ENCODE data around the gene DNAJB1. TPM values are rescaled to one million over a fixed set of nuclear protein-coding genes. Genes with fewer than 3 reads are reported as not detected.
A peak's percentile ranks its signal among the peaks of the same experiment; 100 is the strongest.

Gene DNAJB1
- total RNA-seq, 1 experiment from 2014 or later, result 87.0 TPM

DNA sequence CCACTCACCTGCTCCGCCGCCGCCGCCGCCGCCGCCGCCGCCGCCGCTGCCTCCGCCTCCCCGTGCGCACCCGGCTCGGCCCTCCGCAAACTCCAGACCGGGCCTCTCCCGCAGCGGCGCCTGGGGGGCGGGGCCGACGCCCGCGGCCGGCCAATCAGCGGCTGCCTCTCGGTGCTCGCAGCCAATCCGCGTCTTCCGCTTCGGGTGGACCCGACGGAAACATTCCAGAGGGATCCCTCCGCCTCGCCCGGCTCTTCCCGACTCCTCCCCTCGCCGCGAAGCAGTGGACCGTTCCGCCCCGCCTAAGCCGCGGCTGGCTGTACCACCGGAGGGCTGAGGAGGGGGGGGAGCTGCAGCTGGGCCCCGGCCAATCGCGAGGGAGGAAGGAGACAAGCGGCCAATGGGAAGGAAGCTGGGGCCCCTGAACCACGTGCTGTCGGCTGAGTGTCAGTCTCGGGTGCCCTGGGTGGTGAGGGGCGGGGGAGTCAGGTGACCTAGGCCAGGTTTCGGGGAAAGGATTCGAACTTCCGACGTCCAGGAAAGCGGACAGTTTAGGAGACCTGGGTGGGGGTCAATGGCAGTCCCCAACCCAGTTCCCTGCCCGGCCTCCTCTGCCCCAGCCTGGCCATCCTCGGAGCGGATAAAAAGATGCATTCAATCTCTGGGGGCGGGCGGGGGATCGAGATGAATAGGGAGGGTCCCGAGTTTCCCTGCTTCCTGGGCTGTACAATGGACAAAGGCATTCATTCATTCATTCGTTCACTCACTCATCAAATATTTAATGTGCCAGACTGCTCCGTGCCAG, 22.0 kb downstream of the DNAJB1 start, which contains the start of gene GIPC1:
Gene GIPC1 (minus strand): TSS at position 99 of the 805 bp plus-strand sequence. CDS start 13,151 bp downstream, outside the sequence.
- DNase-seq (ENCODE audit: low read depth), result peak; percentile 99

DNA sequence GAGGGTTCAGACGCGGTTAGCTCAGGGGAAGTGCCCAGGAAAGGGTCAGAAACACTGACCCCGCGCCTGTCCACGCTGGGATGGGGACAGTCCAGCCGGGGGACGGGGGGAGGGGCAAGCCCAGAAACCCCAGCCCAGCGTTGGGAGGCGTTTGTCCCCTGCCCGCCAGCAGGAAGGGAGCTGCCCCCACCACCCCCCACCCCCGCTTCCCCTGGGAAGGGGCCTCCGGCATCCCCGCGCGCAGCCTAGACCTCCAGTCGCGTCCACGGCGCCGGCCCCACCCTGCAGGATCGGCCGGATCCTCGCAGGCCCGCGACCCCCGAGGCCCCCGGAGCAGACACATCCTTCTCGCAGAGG, 22.5 kb downstream of the DNAJB1 start:
- DNase-seq (ENCODE audit: low read depth), result no peak

DNA sequence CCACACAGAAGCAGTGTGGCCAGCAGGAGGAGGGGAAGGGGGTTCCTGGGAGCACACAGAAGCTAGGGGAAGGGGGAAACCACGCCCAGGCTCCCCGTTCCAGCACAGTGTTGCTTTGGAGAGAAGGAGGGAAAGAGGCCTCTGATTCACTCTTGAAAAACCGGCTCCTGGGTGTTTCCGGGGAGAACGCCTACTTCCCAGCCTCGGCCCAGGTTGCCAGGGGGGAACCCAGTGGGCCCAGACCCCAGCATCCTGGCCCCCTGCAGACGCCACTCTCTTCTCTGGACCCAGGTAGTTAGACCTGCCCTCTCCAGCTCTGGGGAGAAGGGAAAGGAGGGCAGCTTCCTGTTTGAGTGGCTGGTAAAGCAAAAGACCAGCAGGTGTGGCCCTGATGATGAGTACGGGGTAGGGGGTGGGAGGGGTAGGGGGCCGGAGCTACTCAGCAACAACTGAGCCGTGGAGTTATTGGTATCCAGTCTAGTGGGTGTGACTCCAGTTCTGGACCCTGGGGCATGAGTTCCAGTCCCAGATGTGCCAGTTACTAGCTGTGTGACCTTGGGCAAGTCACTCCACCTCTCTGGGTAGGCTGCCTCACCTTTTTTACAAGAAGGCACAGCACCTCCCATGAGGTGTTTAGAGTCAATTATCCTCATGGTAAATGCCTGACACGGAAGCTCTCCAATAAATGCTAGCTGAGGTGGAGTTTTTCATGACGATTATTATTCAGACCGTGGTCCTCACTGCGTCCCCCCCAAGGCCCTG, 23.1 kb downstream of the DNAJB1 start:
- DNase-seq (ENCODE audit: low read depth), result no peak

DNA sequence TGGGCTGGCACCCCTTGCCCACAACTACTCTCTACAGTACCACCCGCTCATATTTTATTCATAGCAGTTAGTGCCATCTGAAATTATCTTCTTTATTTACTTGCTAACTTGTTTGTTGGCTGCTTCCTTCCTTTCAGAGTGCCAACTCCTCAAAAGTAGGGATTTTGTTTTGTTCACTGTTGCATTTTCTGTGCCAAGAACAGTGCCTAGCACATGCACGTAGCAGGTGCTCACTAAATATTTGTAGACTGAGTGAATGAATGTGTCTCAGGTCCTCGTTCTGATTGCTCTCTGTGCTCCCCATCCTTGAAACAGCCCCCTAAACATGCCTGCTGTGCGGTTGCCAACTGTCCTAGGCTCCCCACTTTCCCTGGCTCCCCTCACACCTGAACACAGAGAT, 23.8 kb downstream of the DNAJB1 start:
- DNase-seq (ENCODE audit: low read depth), result no peak

DNA sequence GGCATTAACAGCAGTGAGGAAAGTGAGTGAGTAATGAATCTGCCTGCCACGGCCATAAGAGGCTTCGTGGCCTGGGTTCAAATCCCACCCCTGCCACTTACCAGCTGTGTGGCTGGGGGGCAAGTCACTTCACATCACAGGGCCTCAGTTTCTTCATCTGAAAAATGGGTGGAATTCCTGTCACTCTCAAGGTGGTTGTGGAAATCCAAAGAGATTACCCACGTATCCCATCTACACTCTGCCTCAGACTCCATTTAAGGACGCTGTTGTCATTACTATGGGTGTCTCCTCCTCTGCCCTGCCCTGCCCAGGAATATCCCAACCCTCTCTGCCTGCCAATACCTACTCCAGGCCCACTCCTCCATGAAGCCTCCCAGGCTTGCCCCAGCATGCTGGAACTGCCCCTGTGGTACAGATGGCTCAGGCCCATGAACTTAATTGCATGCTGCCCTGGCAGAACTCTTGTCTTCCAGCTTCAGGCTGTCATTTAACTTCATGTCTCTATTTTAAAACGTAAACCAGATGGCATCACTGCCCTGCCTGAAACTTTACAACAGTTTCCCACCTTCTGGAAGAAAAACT, 25.4 kb downstream of the DNAJB1 start:
- no peak for DNase-seq (ENCODE audit: low read depth)

DNA sequence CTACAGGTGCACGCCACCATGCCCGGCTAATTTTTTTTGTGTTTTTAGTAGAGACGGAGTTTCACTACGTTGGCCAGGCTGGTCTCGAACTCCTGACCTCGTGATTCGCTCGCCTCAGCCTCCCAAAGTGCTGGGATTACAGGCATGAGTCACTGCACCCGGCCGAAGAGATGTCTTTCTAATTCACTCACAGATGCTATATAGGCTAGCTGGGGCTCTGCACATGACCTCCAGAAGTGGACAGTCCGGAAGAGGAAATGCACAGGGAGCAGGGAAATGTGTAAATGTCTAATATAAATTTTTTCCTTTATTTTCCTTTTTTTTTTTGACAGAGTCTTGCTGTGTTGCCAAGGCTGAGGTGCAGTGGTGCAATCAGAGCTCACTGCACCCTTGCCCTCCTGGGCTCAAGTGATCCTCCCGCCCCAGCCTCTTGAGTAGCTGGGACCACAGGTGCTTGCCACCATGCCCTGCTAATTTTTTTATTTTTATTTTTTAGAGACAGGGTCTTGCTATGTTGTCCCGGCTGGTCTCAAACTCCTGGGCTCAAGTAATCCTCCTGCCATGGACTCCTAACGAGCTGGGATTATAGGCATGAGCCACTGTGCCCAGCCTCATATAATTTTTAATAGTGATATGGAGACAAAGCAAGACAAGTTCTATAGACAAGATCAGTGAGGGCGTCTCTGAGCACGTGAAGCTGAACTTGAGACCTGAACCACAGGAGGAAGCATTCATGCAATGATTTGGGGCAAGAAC, 30.6 kb downstream of the DNAJB1 start:
- DNase-seq (ENCODE audit: low read depth), result no peak

DNA sequence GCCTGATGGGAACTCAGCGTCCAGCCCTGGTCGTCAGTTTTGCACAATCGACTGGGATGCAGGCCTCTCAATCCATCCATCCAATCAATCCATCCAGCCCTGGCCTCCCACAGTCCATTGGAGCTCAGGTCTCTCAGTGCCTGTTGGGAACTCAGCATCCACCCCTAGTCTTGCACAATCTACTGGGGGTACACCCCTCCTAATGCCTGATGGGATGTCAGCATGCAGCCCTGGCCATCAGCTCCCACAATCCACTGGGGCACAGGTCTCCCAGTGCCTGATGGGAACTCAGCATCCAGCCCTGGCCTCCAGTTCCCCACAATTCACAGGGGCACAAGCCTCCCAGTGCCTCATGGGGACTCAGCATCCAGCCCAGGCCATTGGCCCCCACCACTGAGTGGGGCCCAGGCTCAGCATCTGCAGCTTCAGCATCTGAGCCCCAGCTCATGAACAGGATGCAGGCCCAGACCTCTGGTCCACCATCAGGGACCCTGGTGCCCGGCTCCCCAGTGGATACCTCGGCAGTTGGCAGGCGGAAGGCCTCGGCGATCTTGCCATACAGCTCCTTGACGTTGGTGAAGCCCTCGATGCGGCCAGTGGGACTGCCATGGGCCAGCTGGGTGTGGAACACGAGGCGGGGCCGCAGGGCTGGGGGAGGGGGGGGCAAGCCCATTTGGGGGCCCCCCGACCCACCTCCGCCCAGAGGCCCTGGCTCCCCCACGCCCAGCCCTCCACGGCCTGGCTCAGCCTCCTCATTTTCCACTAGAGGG, 35.8 kb downstream of the DNAJB1 start:
- no peak for DNase-seq (ENCODE audit: low read depth)

DNA sequence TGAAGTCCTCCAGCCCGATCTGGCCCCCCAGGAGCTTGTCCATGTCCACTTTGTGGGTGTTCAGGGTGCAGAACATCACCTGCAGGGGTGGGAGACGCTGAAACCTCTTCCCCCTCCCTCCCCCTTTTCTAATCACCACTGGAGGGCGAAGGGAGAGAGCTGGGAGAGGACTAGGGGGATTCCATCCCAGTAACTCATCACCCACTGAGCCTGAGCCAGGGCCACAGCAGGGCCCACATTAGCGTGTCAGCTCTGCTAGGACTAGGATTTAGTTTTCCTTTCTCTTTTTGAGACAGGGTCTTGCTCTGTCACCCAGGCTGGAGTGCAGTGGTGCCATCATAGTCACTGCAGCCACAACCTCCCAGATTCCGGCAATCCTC, 37.5 kb downstream of the DNAJB1 start:
- peak; percentile 74 for DNase-seq (ENCODE audit: low read depth)

DNA sequence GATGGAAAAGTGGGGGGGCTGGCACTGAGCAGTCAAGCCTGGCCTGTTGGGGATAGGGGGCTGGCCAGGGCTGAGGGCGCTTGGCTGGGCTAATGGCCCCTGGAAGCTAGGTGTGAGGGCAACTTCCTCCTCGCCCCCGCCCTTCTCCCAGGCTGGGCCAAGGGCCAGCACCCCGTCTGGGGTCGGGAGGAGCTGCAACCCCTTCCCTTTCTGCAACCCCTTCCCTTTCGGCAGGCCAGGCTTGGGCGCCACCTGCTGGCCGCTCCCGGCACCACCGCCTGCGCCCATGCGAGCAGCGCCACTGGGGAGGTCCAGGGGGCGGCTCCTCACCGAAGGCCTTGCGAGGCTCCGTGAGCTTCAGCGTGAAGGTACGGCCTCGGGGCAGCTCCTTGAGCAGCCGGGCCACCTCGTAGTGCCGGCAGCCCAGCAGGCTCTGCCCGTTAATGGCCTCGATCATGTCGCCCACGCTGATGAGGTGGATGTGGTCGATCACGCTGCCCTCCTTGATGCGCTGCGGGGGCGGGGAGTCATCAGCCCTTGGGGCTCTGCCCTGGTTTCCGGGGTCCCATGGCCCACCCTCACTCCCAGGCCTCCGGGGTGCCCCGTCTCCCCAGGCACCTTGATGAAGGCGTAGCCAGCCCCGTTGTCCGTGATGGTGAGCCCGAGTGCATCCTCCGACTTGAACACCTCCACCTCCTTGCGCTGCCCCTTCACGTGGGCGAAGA, 38.1 kb downstream of the DNAJB1 start:
- peak; percentile 77 for DNase-seq (ENCODE audit: low read depth)

DNA sequence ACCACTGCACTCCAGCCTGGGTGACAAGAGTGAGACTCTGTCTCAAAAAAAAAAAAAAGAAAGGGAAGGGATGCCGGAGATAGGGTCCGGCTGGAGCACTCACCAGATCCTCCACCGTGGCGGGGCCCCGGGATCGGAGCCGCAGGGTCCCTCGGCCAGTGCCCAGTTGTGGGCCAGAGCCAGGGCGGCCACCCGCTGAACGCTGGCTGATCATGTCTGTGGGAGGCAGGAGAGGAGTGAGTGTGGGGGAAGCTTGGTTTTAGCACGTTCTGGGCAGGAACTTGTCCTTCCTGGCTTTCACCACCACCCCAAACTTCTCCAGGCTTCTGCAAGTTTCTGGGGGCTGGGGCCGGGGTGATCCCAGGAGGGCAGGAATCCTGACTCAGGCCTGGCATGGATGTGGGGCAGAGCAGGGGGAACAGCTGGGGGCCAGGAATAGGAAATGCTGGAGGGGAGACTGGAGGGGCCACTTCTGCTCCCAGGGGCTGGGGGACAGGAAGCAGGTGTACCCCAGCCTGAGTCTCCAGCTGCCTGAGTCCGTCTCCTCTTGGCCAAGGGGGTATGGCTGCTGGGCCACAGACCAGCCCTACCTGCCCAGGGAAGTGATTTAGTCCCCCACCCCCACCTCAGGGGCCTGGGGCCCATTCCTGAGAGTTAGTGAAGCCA, 38.8 kb downstream of the DNAJB1 start:
- DNase-seq (ENCODE audit: low read depth), result no peak

DNA sequence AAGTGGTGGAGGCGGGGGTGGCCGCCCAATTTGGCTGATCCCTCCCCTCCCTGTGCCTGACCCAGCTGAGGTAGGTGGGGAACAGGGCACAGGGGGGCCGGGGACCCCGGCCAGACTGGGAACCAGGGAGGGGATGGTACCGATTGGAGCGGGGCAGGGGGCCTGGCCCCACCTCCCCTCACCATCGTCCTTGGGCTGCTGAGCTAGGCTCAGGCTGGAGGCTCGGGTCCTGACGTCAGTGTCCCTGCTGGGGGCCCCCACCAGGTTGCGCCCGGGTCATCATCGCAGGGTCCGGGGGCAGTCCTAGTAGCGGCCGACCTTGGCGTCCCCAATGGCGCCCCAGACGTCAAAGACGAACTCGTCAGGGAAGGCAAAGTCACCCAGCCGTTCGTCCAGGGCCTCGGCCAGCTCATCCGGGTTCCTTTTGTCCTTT, 40.1 kb downstream of the DNAJB1 start:
- DNase-seq (ENCODE audit: low read depth), result no peak

DNA sequence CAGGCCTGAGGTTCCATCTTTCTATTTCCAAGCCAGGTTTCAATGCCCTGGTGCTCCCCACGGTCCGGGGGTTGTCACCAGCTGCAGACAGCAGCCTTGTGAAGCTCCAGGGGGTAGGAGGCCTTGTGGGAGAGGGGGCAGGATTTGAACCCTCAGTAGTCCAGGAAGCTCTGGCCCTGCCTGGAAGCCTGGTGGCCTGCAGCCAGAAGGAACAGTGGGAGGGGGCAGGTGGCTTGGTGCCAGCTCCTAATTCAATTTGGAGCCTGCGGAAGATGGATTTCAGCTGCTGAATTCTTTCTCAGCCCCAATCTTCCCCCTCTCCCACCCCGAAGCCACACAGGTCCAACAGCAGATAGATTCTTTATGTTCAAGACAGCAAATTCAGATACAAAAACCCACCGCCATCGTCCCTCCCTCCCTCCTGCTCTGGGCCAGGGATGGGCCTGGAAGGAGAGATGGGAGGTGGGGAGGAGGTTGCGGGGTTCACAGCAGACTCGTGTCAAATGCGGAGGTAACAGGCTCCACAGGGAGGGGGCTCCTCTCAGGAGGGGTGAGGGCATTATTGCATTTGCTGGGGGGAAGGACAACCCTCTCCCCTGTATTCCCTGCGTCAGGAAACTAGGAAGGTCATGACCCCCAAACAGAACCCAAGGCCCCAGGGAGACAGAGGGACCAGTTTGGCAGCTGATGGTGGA, 40.6 kb downstream of the DNAJB1 start:
- no peak for DNase-seq (ENCODE audit: low read depth)

DNA sequence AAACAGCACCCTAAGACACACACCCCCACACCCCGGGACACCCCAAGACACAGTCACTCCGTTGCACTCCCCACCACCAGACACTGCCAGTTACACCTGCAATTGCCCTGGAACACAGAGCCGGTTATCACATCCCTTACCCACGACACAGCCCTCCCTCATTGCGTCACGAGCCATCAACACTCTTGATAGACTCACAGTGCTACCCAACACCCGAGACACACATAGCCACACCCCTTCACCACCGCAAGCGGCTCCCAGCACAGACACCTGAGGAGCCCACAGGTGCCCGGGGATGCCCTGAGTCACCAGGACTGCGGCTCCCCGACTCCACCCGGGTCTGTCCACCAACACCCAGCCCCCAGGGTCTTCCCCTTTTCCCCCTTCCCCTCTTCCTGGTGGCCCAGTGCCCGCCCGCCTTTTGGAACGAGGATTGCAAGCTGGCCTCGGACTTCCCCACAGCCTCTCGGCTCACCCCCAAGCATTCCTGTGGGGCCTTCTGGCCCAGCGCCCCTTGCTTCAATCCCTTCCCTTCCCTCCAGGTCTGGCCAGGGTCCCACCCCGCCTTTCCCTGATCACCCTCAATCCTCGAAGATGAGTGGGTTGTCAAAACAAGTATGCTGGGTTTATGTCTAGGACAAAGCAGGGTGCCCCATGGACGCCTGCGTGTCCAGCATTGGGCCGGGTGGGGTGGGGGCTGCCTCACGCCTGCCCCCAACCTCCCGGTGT, 41.4 kb downstream of the DNAJB1 start:
- DNase-seq (ENCODE audit: low read depth), result peak; percentile 88

DNA sequence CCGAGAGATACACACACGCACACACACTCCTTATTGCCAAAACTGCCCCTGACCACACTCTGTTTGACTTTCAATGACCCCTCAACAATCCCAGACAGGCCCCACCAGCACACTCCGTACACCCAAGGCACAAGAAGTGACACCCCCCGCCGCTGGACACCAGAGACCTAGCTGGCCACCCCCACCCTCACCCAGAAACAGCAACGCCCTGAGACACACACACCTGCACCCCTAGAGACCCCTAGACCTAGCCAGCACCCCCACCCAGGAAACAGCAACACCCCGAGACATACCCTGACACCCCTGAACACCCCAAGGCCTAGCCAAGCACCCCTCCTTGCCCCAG, 41.9 kb downstream of the DNAJB1 start:
- no peak for DNase-seq (ENCODE audit: low read depth)

DNA sequence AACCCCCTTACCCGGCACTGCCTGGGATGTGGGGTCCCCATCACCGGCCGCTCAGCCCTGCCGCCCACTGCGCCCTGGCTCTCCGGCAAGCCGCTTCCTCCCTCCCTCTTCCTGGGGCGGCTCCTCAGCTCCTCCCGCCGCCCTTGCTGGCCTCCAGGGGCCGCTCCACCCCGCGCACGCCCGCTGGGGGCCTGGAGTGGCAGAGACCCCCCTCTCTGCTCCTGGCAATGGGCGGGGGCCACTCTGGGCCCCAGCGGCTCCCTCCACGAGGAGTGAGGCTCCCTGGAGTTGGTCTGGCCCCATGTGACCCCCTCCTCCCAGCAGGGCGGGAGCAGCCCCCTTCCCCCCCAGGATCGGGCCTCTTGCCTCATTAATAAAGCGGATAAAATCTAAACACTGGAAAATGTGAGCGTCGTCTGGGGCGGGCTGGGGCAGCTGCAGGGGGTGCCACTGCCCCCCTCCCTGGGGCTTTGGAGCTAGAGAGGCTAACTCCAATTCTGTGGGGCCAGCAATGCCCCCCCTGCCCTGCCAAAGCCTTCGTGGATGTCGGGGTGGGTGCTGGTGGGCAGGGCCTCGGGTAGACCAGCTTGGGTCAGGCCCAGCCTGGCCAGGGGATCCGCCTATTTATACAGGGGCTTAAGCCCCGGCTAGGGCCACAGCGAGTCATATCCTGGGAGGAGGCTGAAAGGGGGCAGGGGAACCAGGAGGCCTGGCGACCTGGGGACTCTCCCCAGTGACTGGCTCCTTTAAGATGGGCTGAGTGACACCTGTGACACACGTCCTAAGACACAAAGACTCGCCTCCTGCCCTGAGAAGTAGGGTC, 42.7 kb downstream of the DNAJB1 start, which contains the start of gene PTGER1:
Gene PTGER1 (minus strand): TSS at position 104 of the 823 bp plus-strand sequence. CDS start 1,034 bp downstream, outside the sequence.
- DNase-seq (ENCODE audit: low read depth), result peak; percentile 54

DNA sequence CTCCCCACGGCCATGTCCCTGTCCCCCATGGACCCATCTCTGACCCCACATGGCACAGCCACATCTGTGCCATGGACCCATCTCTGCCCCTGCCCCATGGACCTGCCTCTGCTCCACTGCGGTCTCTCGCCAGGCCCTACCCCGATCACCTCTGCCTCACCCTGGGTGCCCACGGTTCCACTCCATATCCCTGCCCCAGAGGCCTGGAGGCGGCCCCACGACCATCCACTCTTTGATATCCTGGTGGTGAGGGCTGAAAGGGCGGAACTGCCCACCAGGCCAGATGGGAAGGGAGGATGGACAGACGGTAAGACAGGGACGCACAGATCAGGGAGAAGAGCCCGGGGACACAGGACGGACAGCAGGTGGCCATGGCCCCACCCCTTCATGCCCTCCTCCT, 43.4 kb downstream of the DNAJB1 start:
- no peak for DNase-seq (ENCODE audit: low read depth)

DNA sequence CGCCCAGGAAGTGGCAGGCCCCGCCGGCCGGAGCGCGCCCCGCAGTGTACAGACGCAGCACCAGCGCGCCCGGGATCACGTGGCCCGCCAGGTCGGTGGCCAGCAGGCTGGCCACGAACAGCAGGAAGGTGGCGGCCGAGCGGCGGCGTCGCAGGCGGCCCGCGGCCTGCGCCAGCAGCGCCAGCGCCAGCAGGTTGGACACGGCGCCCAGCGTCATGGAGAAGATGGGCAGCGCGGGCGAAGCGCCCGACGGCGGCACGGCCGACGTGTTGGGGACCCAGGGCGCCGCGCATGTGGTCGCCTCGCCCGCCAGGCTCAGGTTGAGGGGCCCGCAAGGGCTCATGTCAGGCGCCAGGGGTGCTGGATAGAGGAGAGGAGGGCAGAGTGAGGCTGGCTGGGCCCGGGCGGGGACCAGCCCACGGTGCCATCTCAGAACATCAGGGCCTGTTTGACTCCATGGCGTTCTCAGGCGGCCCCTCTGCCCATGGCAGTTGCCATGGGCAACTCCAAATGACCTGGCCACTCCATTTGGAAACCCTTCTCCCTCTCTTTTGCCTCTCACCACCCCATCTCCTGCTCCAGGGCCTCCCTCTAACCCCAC, 44.1 kb downstream of the DNAJB1 start:
- no peak for DNase-seq (ENCODE audit: low read depth)

Data from Daoy (cell line).